Dermis blood vessel endothelial cell (primary cell): ENCODE results near the gene ROBO1. TPM values are rescaled to one million over a fixed set of nuclear protein-coding genes. Genes with fewer than 3 reads are reported as not detected.
"Not testable (repeated sequence)": the region's sequence is repeated elsewhere in the genome, so short reads cannot be mapped to it uniquely, and the experiment has no call there.

Experiments used
- DNase-seq: peaks from one replicate; pipeline ENCODE4 v3.0.0; 2010
- total RNA-seq: library from RNA; depleted of rRNA; stranded (reverse); fragments of >200 nt; gene quantifications from 2 replicates; pipeline ENCODE4 v1.2.3, GENCODE V29; 2014

Gene ROBO1
- total RNA-seq, 1 donor from 2014 or later, result 1.0 TPM

- DNase-seq, result no peak
Observed at GRCh38 chr3:78781351-78781750, 986.4 kb downstream of the ROBO1 start.

GRCh38 chr3:78765671-78766485 lies 1001.9 kb downstream of the ROBO1 start:
- DNase-seq, result no peak

GRCh38 chr3:78764634-78765033 lies 1003.2 kb downstream of the ROBO1 start:
- no peak for DNase-seq

GRCh38 chr3:78762121-78762520 lies 1005.7 kb downstream of the ROBO1 start:
- no peak for DNase-seq

GRCh38 chr3:78761126-78761525 lies 1006.7 kb downstream of the ROBO1 start:
- DNase-seq, result no peak

GRCh38 chr3:78757731-78758130 lies 1010.1 kb downstream of the ROBO1 start:
- no peak for DNase-seq

GRCh38 chr3:78754066-78754743 lies 1013.6 kb downstream of the ROBO1 start:
- no peak for DNase-seq

- no peak for DNase-seq
Observed at GRCh38 chr3:78751266-78751665, 1016.5 kb downstream of the ROBO1 start.

GRCh38 chr3:78750291-78750690 lies 1017.5 kb downstream of the ROBO1 start:
- DNase-seq, result not testable (repeated sequence)

GRCh38 chr3:78749056-78749455 lies 1018.7 kb downstream of the ROBO1 start:
- DNase-seq, result no peak

GRCh38 chr3:78745847-78746246 lies 1022.0 kb downstream of the ROBO1 start:
- no peak for DNase-seq

GRCh38 chr3:78742491-78742890 lies 1025.3 kb downstream of the ROBO1 start:
- no peak for DNase-seq

- no peak for DNase-seq
Observed at GRCh38 chr3:78742041-78742440, 1025.8 kb downstream of the ROBO1 start.

- no peak for DNase-seq
Observed at GRCh38 chr3:78741066-78741645, 1026.6 kb downstream of the ROBO1 start.

- DNase-seq, result no peak
Observed at GRCh38 chr3:78738833-78739232, 1029.0 kb downstream of the ROBO1 start.

- DNase-seq, result no peak
Observed at GRCh38 chr3:78737988-78738387, 1029.8 kb downstream of the ROBO1 start.

GRCh38 chr3:78736863-78737262 lies 1030.9 kb downstream of the ROBO1 start:
- no peak for DNase-seq

GRCh38 chr3:78734048-78734637 lies 1033.7 kb downstream of the ROBO1 start:
- no peak for DNase-seq

GRCh38 chr3:78732893-78733292 lies 1034.9 kb downstream of the ROBO1 start:
- DNase-seq, result no peak

- DNase-seq, result no peak
Observed at GRCh38 chr3:78732471-78732870, 1035.3 kb downstream of the ROBO1 start.

- no peak for DNase-seq
Observed at GRCh38 chr3:78729946-78730345, 1037.9 kb downstream of the ROBO1 start.

- no peak for DNase-seq
Observed at GRCh38 chr3:78728406-78729145, 1039.2 kb downstream of the ROBO1 start.

GRCh38 chr3:78726545-78726944 lies 1041.3 kb downstream of the ROBO1 start:
- no peak for DNase-seq
